Measurements from ENCODE around the gene ASPG. TPM values are rescaled to one million over a fixed set of nuclear protein-coding genes. Genes with fewer than 3 reads are reported as not detected.

The ASPG gene
- total RNA-seq, 1 donor from 2014 or later = 1.2 TPM

DNA sequence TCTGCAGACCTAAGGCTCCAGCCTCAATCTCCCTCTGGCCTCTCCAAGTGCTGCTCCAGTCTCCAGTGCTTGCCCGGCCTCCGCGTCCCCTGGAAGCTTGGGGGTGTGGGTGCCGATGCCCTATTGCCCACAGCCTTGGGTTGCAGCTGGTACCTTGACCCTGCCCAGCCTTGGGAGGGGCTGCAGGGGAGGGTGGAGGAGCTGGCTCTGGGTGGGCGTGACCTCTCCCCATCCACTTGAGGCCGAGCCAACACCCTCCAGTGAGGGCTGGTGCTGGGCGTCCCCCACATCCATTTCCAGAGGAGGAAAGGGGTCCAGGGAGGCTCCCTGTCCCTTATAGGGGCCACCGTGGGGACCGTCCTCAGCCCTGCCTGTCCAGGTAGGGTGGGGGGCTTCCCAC is 77.0 kb downstream of the ASPG start:
- H3K4me1 ChIP-seq = no peaks in the 10 kb centered on the region
- no peak overlapping the region for H3K27ac Mint-ChIP-seq
- TF ChIP-seq EZH2phosphoT487 (IDR thresholded peaks at IDR 0.05) (no peak), EZH2 (IDR thresholded peaks at IDR 0.05) (no peak)
- TF ChIP-seq, protein P1, sequence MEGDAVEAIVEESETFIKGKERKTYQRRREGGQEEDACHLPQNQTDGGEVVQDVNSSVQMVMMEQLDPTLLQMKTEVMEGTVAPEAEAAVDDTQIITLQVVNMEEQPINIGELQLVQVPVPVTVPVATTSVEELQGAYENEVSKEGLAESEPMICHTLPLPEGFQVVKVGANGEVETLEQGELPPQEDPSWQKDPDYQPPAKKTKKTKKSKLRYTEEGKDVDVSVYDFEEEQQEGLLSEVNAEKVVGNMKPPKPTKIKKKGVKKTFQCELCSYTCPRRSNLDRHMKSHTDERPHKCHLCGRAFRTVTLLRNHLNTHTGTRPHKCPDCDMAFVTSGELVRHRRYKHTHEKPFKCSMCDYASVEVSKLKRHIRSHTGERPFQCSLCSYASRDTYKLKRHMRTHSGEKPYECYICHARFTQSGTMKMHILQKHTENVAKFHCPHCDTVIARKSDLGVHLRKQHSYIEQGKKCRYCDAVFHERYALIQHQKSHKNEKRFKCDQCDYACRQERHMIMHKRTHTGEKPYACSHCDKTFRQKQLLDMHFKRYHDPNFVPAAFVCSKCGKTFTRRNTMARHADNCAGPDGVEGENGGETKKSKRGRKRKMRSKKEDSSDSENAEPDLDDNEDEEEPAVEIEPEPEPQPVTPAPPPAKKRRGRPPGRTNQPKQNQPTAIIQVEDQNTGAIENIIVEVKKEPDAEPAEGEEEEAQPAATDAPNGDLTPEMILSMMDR (IDR thresholded peaks at IDR 0.05) = no peak
- H3K36me3 ChIP-seq = no peaks in the 10 kb centered on the region
- H3K4me2 ChIP-seq = no peak overlapping the region
- peaks cover 4% of the 10 kb centered on the region for H3K79me2 ChIP-seq (ENCODE audit: low read depth)
- no peak overlapping the region for H3K4me3 Mint-ChIP-seq
- peaks cover 11% of the 10 kb centered on the region for H4K20me1 ChIP-seq (ENCODE audit: low read depth)
- no peaks in the 10 kb centered on the region for H3K9me3 ChIP-seq (ENCODE audit: low read depth)
- no peak overlapping the region for H3K27ac ChIP-seq
- no peak overlapping the region for H3K4me3 ChIP-seq
- peaks cover 3% of the 10 kb centered on the region for H3F3A ChIP-seq (ENCODE audit: low read depth)
- H3K27me3 ChIP-seq = no peaks in the 10 kb centered on the region
- no peak overlapping the region for H3K9ac ChIP-seq
- H3K27me3 Mint-ChIP-seq (ENCODE audit: insufficient read depth, low read depth) = peaks cover 4% of the 10 kb centered on the region
- H3K36me3 Mint-ChIP-seq = no peaks in the 10 kb centered on the region
- H2AFZ ChIP-seq (replicated peaks) = no peak overlapping the region
- no peaks in the 10 kb centered on the region for H3K9me3 Mint-ChIP-seq
- no peaks in the 10 kb centered on the region for H3K4me1 Mint-ChIP-seq
- DNase-seq (ENCODE audit: low spot score) = no peak

DNA sequence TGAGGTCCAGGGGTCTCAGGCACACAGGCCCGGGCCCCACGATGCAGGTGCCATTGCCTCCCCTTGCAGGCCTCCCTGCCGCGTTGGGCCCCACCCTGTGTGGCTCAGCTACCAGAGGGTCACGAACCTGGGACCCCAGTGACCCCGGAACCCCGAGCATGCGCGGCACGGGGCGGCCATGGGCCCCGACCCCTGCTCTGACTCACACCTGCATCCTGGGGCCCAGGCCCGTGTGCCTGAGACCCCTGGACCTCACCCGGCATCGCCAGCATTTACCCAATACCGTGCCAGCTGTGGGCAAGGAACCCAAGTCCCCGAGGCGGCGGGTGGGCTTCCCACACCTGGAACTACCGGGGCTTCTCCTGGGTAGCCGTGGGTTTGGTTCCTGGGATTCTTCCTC is 78.0 kb downstream of the ASPG start:
- H2AFZ ChIP-seq (replicated peaks) = no peak overlapping the region
- no peaks in the 10 kb centered on the region for H3K4me1 ChIP-seq
- DNase-seq (ENCODE audit: low spot score) = no peak
- H3K4me3 ChIP-seq = no peak overlapping the region
- Mint-ChIP-seq H3K9me3 (no peaks in the 10 kb centered on the region), H3K27me3 (ENCODE audit: insufficient read depth, low read depth) (no peaks in the 10 kb centered on the region), H3K4me3 (no peak overlapping the region), H3K36me3 (no peaks in the 10 kb centered on the region), H3K27ac (no peak overlapping the region), H3K4me1 (no peaks in the 10 kb centered on the region)
- peaks cover 3% of the 10 kb centered on the region for H4K20me1 ChIP-seq (ENCODE audit: low read depth)
- no peaks in the 10 kb centered on the region for H3K9me3 ChIP-seq (ENCODE audit: low read depth)
- peaks cover 4% of the 10 kb centered on the region for H3K79me2 ChIP-seq (ENCODE audit: low read depth)
- TF ChIP-seq EZH2phosphoT487 (IDR thresholded peaks at IDR 0.05) = no peak
- TF ChIP-seq EZH2 (IDR thresholded peaks at IDR 0.05) = no peak
- TF ChIP-seq, protein P1 (IDR thresholded peaks at IDR 0.05) = no peak
- no peaks in the 10 kb centered on the region for H3K27me3 ChIP-seq
- H3F3A ChIP-seq (ENCODE audit: low read depth) = peaks cover 3% of the 10 kb centered on the region
- H3K36me3 ChIP-seq = no peaks in the 10 kb centered on the region
- H3K4me2 ChIP-seq = no peak overlapping the region
- no peak overlapping the region for H3K9ac ChIP-seq
- H3K27ac ChIP-seq = no peak overlapping the region

DNA sequence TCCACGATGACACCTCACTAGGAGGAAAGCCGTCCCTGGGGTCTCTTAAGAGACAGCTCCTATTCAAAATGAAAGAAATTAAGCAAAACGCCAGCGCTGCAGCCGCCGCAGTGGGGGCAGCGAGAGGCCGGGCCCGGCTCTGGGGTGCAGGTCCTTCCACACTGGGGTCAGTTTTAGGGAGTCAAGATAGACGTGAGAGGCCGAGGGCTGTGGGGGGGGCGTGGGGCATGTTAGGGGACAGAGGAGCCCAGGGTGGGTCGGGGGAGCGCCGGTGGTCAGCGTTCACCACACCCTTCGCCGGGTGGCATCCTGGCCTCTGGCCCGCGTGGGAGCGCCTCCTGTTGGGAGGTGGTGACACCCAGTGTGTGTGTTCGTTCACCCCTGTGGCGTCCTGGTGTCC is 78.5 kb downstream of the ASPG start:
- TF ChIP-seq, protein P1 (IDR thresholded peaks at IDR 0.05) = no peak
- TF ChIP-seq EZH2phosphoT487 (IDR thresholded peaks at IDR 0.05) (no peak), EZH2 (IDR thresholded peaks at IDR 0.05) (no peak)
- H3K36me3 ChIP-seq = no peaks in the 10 kb centered on the region
- peaks cover 2% of the 10 kb centered on the region for H3K4me1 ChIP-seq
- H3K27ac ChIP-seq = no peak overlapping the region
- H3F3A ChIP-seq (ENCODE audit: low read depth) = peaks cover 3% of the 10 kb centered on the region
- H3K79me2 ChIP-seq (ENCODE audit: low read depth) = peaks cover 4% of the 10 kb centered on the region
- H3K4me1 Mint-ChIP-seq = no peaks in the 10 kb centered on the region
- no peak for DNase-seq (ENCODE audit: low spot score)
- no peaks in the 10 kb centered on the region for H3K9me3 Mint-ChIP-seq
- no peak overlapping the region for H3K9ac ChIP-seq
- no peaks in the 10 kb centered on the region for H3K9me3 ChIP-seq (ENCODE audit: low read depth)
- no peaks in the 10 kb centered on the region for H3K27me3 Mint-ChIP-seq (ENCODE audit: insufficient read depth, low read depth)
- H3K36me3 Mint-ChIP-seq = no peaks in the 10 kb centered on the region
- H4K20me1 ChIP-seq (ENCODE audit: low read depth) = peaks cover 6% of the 10 kb centered on the region
- no peak overlapping the region for H3K4me3 Mint-ChIP-seq
- no peak overlapping the region for H3K27ac Mint-ChIP-seq
- no peak overlapping the region for H3K4me2 ChIP-seq
- H2AFZ ChIP-seq (replicated peaks) = no peak overlapping the region
- no peaks in the 10 kb centered on the region for H3K27me3 ChIP-seq
- H3K4me3 ChIP-seq = no peak overlapping the region

Measured in neural progenitor cell (in vitro differentiated cells).